NCI-H1930 (cell line): Measurements from ENCODE around the gene IPO4.

Source experiments
- DNase-seq, 2 experiments: peaks; one replicate each; lab custom pipeline; 2025; lab: John Stamatoyannopoulos, UW

IPO4 gene

GRCh38 chr14:24146453-24146977 lies 42.1 kb downstream of the IPO4 start, which contains the start of gene PSME2:
Gene PSME2 (minus strand): TSS chr14:24146610. CDS start chr14:24146581, 29 bp downstream.
- peak; percentile 93 to 95 for DNase-seq

- DNase-seq, result no peak
Observed at GRCh38 chr14:24145690-24146452, 42.7 kb downstream of the IPO4 start.

DNA sequence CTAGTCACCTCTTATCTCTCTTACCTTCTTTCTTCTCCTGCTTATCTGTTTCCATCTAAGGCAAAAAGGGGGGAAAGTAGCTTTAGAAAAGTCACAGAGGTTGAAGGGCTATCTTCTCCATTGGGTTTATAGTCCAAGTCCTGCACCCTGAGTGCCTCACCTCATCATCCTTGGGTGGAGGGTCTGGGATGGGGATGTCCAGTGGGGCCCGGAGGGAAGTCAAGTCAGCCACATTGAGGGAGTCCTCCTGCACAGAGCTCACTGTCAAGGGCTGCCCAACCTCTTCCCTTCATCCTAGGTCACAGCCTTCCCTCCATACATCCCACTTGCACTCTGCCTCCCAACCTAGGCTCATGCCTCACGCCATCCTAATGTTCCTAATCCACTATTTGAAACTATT lies 43.4 kb downstream of the IPO4 start:
- no peak for DNase-seq

DNA sequence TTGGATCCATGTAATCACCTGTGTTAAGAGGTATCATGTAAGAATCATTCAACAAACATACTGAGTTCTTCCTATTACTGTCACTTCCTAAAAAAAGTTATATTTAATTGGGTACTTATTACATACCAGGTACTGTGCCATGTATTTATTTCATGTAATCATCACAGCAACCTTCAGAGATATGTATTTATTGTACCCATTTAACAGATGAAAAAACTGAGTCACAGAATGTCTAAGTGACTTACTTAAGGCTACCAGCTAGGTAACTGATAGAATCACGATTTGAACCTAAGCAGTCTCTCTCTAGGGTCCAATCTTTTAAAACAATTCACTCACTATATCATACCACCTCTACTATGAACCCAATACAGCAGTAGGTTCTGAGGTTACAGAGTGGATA lies 44.2 kb downstream of the IPO4 start:
- no peak for DNase-seq

GRCh38 chr14:24143511-24143910 lies 45.1 kb downstream of the IPO4 start:
- no peak for DNase-seq

DNA sequence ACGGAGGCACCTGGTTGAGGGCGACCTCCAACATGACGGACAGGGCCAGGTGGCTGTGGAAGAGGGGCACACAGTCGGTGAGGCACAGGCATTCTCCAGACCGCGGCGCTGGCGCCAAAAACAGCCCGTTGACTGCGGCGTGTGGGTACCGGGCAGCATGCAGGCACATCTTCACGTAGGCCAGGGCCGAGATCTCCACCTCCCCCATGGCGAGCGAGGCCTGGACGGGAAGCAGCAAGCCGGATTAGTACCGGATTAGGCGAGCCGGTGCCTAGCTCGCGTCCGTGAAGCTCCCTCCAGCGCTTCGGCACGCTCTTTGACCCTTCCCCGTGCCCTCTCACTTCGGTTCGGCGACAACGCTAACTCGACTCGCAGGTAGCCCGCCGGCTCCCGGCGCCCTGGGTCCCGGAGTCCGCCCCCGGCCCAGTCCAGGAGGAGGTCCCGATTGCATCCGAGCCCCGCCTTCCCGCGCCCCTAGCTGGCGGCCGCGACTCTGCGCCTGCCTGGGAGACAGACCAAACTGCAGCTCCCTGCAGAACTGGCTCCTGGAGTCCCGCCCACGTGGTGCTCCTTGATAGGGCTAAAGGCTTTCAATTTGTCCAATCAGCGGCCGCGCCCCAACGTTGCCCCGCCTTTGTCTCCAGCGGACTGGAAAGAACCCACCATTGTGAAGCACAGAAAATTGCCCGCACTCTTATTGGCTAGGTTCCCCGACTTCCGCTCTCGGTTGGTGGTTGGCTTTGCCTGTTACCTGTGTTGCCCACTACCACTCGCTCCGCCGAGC lies 47.3 kb downstream of the IPO4 start, which contains the start of gene EMC9:
Gene EMC9 (minus strand): TSS at position 495 of the 784 bp plus-strand sequence. CDS start 287 bp downstream, at position 208.
- DNase-seq, result peak; percentile 99

DNA sequence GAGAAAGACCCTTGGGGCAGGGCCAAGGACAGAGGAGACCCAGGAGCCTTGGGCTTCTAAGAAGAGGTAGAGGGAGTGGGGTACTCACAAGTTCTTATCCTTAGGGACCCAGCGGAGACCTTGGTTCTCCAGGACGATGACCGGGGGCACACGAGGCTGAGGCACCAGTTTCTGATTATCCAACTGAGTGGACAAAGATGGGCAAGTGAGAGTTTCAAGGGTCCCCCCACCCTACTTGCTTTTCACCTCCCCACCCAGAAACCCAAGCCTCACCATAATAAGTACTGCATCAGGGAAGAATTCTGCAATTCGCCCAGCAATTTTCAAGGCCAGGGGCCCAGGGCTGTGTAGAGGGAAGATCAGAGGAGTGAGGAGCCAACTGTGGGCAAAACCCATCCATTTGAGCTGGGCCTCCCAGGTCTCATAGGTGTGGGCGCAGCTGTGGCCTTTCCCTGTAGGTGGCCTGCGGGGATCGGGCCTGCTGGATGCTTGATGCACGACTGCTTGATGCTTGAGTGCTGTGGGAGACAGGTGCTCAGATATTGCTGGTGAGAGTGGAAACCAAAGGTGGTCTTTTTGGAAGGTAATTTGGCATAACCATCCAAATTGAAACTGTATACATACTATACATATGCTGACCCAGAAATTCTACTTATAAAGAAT lies 49.2 kb downstream of the IPO4 start:
- no peak for DNase-seq

DNA sequence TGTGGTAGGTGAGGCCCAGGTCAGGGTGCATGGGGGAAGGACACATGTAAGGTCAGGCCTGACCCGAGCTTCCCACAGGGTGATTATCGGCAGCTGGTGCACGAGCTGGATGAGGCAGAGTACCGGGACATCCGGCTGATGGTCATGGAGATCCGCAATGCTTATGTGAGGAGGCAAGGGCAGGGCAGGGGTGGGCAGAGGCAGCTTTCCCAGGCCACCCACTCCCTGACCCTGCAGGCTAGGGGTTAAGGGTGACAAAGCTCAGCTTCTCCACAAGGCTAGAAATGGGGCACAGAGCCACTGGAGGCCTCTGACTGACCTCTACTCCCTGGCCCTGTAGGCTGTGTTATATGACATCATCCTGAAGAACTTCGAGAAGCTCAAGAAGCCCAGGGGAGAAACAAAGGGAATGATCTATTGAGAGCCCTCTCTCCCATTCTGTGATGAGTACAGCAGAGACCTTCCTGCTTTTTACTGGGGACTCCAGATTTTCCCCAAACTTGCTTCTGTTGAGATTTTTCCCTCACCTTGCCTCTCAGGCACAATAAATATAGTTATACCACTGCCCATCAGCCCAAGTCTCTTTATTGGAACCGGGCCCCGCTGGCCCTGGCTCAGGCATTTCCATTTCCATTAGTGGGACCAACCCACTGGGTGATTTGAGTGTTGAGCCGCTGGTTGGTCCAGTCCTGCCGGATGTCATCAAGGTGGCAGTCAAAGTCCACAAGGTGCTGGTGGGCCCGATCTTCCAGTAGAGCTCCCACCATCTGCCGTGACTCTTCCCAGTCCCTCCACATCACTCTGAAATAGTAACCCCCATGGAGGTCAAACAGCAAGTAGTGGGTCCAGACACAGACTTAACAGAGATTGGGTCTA lies 50.0 kb downstream of the IPO4 start:
- DNase-seq, result no peak

GRCh38 chr14:24137529-24138395 lies 50.9 kb downstream of the IPO4 start:
- no peak for DNase-seq

DNA sequence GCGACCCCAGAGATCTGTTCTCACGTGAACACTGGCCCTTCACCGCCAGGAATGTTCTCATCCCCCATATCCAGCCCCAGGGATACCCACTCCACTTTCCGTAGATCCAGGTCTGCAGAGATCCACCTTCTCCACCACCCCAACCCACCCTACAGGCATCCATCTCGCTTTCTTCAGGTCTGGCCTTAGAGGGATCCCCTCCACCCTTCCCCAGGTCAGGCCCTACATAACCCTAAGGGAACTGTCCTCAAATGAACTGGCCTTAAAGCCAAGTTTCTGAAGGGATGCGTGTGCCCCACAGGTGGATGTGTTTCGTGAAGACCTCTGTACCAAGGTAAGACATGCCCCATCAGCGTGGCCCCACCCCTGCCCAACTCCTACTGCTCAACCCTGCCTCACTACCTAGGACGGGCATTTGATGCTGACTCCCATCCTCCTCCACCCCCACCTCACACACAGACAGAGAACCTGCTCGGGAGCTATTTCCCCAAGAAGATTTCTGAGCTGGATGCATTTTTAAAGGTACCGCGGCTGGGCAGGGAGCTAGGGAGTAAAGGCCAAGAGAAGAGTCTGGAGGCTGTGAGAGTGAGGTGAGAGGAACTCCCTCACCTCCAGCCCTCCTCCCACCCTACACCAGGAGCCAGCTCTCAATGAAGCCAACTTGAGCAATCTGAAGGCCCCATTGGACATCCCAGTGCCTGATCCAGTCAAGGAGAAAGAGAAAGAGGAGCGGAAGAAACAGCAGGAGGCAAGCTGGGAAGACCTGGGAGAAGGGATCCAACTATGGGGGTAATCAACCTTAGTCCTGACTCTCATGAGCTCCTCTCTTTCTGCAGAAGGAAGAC lies 51.7 kb downstream of the IPO4 start:
- DNase-seq, result no peak

GRCh38 chr14:24135834-24136683 lies 52.6 kb downstream of the IPO4 start, which contains the start of gene PSME1:
Gene PSME1 (plus strand): TSS chr14:24136194. CDS start chr14:24136263, 69 bp downstream.
- peak; percentile 86 to 93 for DNase-seq

- no peak for DNase-seq
Observed at GRCh38 chr14:24135584-24135833, 53.1 kb downstream of the IPO4 start.

DNA sequence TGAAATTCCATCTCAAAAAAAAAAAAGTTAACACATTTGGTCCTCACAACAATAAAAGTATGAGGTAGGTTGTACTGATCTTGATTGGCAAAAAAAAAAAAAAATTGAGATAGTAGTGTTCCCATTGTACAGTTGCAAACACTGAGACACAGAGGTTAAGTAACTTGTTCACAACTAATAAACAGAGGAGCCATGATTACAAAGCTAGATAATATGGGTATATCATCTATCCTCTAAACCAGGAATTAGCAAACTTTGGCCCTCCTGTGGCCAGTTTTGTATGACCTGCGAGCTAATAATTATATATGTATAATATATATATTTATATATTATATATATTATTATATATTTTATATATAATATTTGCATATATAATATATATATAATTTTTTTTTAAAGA lies 54.9 kb downstream of the IPO4 start:
- no peak for DNase-seq

DNA sequence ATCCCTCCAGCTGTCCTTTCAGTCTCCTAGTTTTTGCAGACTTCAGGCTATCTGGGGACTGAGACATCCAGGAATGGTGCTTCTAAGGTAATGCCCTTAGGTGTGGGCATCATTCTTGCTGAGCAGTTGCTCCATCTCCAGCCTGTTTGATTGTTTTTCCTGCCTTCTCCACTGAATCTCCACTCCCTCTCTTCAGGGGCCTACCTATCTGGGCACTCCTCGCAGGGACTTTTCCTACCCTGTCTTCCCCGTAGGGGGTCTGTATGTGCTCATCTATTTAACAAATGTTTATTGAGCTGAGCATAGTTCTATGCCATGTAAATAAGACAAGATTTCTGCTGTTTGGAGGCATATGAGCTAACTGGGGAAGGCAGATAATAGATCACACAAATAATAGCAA lies 55.6 kb downstream of the IPO4 start:
- no peak for DNase-seq

DNA sequence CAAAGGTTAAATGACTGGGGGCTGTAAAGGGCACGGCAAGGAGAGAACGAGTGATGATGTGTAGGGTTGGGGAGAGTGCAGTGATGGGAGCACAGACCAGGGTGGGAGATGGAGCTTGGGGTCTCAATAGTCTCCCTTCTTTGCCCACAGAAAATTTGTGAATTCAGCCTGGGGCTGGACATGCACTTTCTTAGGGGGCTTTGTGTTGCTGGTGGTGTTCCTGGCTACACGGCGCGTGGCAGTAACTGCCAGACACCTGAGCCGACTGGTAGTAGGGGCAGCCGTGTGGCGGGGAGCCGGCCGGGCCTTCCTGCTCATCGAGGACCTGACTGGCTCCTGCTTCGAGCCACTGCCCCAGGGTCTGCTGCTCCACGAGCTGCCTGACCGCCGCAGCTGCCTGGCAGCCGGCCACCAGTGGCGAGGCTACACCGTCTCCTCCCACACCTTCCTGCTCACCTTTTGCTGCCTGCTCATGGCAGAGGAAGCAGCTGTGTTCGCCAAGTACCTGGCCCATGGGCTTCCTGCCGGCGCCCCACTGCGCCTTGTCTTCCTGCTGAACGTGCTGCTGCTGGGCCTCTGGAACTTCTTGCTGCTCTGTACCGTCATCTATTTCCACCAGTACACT lies 56.4 kb downstream of the IPO4 start:
- DNase-seq, result no peak

DNA sequence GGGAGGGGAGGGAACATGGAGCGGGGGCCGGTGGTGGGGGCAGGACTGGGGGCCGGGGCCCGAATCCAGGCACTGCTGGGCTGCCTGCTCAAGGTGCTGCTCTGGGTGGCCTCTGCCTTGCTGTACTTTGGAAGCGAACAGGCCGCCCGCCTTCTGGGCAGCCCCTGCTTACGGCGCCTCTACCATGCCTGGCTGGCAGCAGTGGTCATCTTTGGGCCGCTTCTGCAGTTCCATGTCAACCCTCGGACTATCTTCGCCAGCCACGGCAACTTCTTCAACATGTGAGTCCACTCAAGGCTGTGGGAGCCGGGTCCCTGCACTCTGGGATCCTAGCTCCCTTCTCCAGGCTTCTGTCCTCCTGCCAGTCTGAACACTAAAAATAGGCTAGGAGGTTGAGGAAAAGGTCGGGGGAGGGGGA lies 57.1 kb downstream of the IPO4 start:
- no peak for DNase-seq

- DNase-seq, result no peak
Observed at GRCh38 chr14:24130717-24131548, 57.7 kb downstream of the IPO4 start.
